Mesendoderm (in vitro differentiated cells): Measurements from ENCODE around the gene OBP2B.

ENCODE experiments used
- DNase-seq: peaks from one replicate; pipeline ENCODE4 v3.0.0; 2013
- H2AK5ac ChIP-seq: 2 replicates; pipeline ENCODE4 v1.6.1; 2013; ENCODE audit warnings: low read length, inconsistent platforms
- H2BK120ac ChIP-seq: 2 replicates; pipeline ENCODE4 v1.6.1; 2013; ENCODE audit warnings: low read depth, mild to moderate bottlenecking, low read length, moderate library complexity, mixed read lengths
- H2BK15ac ChIP-seq: replicated peaks from 2 replicates; pipeline ENCODE4 v1.6.1; 2013; ENCODE audit warnings: low read depth, mild to moderate bottlenecking, moderate library complexity
- H2BK5ac ChIP-seq: 2 replicates; pipeline ENCODE4 v1.6.1; 2013; ENCODE audit warnings: low read length, inconsistent platforms
- H3K18ac ChIP-seq: 2 replicates; pipeline ENCODE4 v1.6.1; 2013; ENCODE audit warnings: mild to moderate bottlenecking, low read length, mixed read lengths
- H3K23ac ChIP-seq: one replicate; pipeline ENCODE4 v1.6.1; 2013; ENCODE audit warnings: low read length
- H3K27ac ChIP-seq: 2 replicates; pipeline ENCODE4 v1.5.1; 2013; ENCODE audit warnings: low read depth, mild to moderate bottlenecking, inconsistent platforms, low read length, moderate library complexity
- H3K27me3 ChIP-seq: 2 replicates; pipeline ENCODE4 v1.6.1; 2013; ENCODE audit warnings: low read length, control low read depth, mild to moderate bottlenecking, inconsistent platforms; ENCODE audit not compliant: insufficient read depth, poor library complexity
- H3K36me3 ChIP-seq: 2 replicates; pipeline ENCODE4 v1.6.1; 2013; ENCODE audit warnings: low read length, inconsistent platforms; ENCODE audit not compliant: control insufficient read depth, insufficient read depth
- H3K4ac ChIP-seq: one replicate; pipeline ENCODE4 v1.6.1; 2013; ENCODE audit warnings: low read depth, mild to moderate bottlenecking, low read length, moderate library complexity
- H3K4me1 ChIP-seq: 2 replicates; pipeline ENCODE4 v1.6.1; 2013; ENCODE audit warnings: low read depth, low read length, inconsistent platforms; ENCODE audit not compliant: control insufficient read depth
- H3K4me2 ChIP-seq: 2 replicates; pipeline ENCODE4 v1.6.1; 2013; ENCODE audit warnings: low read length
- H3K4me3 ChIP-seq: 2 replicates; pipeline ENCODE4 v1.5.1; 2013; ENCODE audit warnings: mild to moderate bottlenecking, low read length
- H3K56ac ChIP-seq: one replicate; pipeline ENCODE4 v1.6.1; 2013; ENCODE audit warnings: low read length
- H3K79me1 ChIP-seq: 2 replicates; pipeline ENCODE4 v1.6.1; 2013; ENCODE audit warnings: low read length, inconsistent platforms
- H3K79me2 ChIP-seq: 2 replicates; pipeline ENCODE4 v1.6.1; 2013; ENCODE audit warnings: mild to moderate bottlenecking, low read length; ENCODE audit not compliant: control insufficient read depth, insufficient read depth
- H3K9ac ChIP-seq: 2 replicates; pipeline ENCODE4 v1.6.1; 2013; ENCODE audit warnings: low read length, inconsistent platforms
- H4K5ac ChIP-seq: one replicate; pipeline ENCODE4 v1.6.1; 2013; ENCODE audit warnings: low read length
- H4K8ac ChIP-seq: one replicate; pipeline ENCODE4 v1.6.1; 2013; ENCODE audit warnings: low read depth, mild to moderate bottlenecking, control low read depth, low read length, moderate library complexity
- WGBS: extraction: QIAGEN DNeasy Blood & Tissue Kit; methylation state at CpG from one replicate; pipeline ENCODE4 v1.1.7; 2013; ENCODE audit warnings: low lambda C conversion rate, missing lambda C conversion rate; ENCODE audit not compliant: insufficient coverage; ENCODE audit errors: extremely low coverage; 5-methylcytosine and 5-hydroxymethylcytosine counted together

Gene OBP2B

GRCh38 chr9:133200631-133201030 lies 8.4 kb downstream of the OBP2B start:
- H4K5ac ChIP-seq = no peak overlapping the region
- H3K23ac ChIP-seq = no peak overlapping the region
- H3K79me2 ChIP-seq = no peaks in the 10 kb centered on the region
- no peaks in the 10 kb centered on the region for H3K4me1 ChIP-seq
- no peak overlapping the region for H3K9ac ChIP-seq
- peaks cover 2% of the 10 kb centered on the region for H3K27me3 ChIP-seq
- WGBS = no CpG with 5 or more reads among the region's 17 CpGs
- H3K4me2 ChIP-seq = no peak overlapping the region
- H2BK5ac ChIP-seq = no peak overlapping the region
- H3K4me3 ChIP-seq = no peak overlapping the region
- DNase-seq = no peak
- H2BK15ac ChIP-seq = no peak overlapping the region
- no peak overlapping the region for H3K4ac ChIP-seq
- H2AK5ac ChIP-seq = no peak overlapping the region
- H4K8ac ChIP-seq = no peak overlapping the region
- H3K18ac ChIP-seq = no peak overlapping the region
- H3K56ac ChIP-seq = no peak overlapping the region
- no peaks in the 10 kb centered on the region for H3K79me1 ChIP-seq
- no peaks in the 10 kb centered on the region for H3K36me3 ChIP-seq
- H3K27ac ChIP-seq = no peak overlapping the region
- no peak overlapping the region for H2BK120ac ChIP-seq

GRCh38 chr9:133199648-133200321 lies 9.3 kb downstream of the OBP2B start:
- H3K79me1 ChIP-seq = no peaks in the 10 kb centered on the region
- H2BK120ac ChIP-seq = no peak overlapping the region
- H2BK15ac ChIP-seq = no peak overlapping the region
- no peak overlapping the region for H3K56ac ChIP-seq
- H4K5ac ChIP-seq = no peak overlapping the region
- no peak overlapping the region for H3K18ac ChIP-seq
- no peaks in the 10 kb centered on the region for H3K36me3 ChIP-seq
- no peak overlapping the region for H3K27ac ChIP-seq
- H3K9ac ChIP-seq = no peak overlapping the region
- no peak overlapping the region for H3K23ac ChIP-seq
- no peak overlapping the region for H4K8ac ChIP-seq
- H3K27me3 ChIP-seq = peaks cover 4% of the 10 kb centered on the region
- no peak overlapping the region for H2BK5ac ChIP-seq
- H3K4me3 ChIP-seq = no peak overlapping the region
- no peaks in the 10 kb centered on the region for H3K79me2 ChIP-seq
- H3K4ac ChIP-seq = no peak overlapping the region
- DNase-seq = peak; percentile 8
- H3K4me2 ChIP-seq = no peak overlapping the region
- WGBS = no CpG with 5 or more reads among the region's 44 CpGs
- H3K4me1 ChIP-seq = no peaks in the 10 kb centered on the region
- H2AK5ac ChIP-seq = no peak overlapping the region

- Histone ChIP-seq H3K79me1 (no peaks in the 10 kb centered on the region), H4K5ac (no peak overlapping the region), H3K4ac (no peak overlapping the region), H3K79me2 (no peaks in the 10 kb centered on the region), H3K27ac (no peak overlapping the region), H3K36me3 (no peaks in the 10 kb centered on the region), H3K18ac (no peak overlapping the region), H3K4me2 (no peak overlapping the region), H4K8ac (no peak overlapping the region), H3K23ac (no peak overlapping the region), H3K4me1 (no peaks in the 10 kb centered on the region), H2BK15ac (no peak overlapping the region), H2BK5ac (no peak overlapping the region), H2AK5ac (no peak overlapping the region), H3K56ac (no peak overlapping the region), H3K27me3 (peaks cover 2% of the 10 kb centered on the region), H3K9ac (no peak overlapping the region), H3K4me3 (no peak overlapping the region), H2BK120ac (no peak overlapping the region)
- no peak for DNase-seq
Measured at GRCh38 chr9:133195029-133195428, 14.0 kb downstream of the OBP2B start.

GRCh38 chr9:133194597-133194996 lies 14.5 kb downstream of the OBP2B start:
- no peaks in the 10 kb centered on the region for H3K79me2 ChIP-seq
- H3K4me1 ChIP-seq = no peaks in the 10 kb centered on the region
- H2BK15ac ChIP-seq = no peak overlapping the region
- H2AK5ac ChIP-seq = no peak overlapping the region
- no peak overlapping the region for H3K56ac ChIP-seq
- no peak overlapping the region for H3K4ac ChIP-seq
- H2BK120ac ChIP-seq = no peak overlapping the region
- H3K4me2 ChIP-seq = no peak overlapping the region
- H3K4me3 ChIP-seq = no peak overlapping the region
- H3K23ac ChIP-seq = no peak overlapping the region
- no peaks in the 10 kb centered on the region for H3K36me3 ChIP-seq
- H3K79me1 ChIP-seq = no peaks in the 10 kb centered on the region
- H3K27me3 ChIP-seq = peaks cover 2% of the 10 kb centered on the region
- H3K18ac ChIP-seq = no peak overlapping the region
- no CpG with 5 or more reads among the region's 4 CpGs for WGBS
- H3K27ac ChIP-seq = no peak overlapping the region
- DNase-seq = no peak
- H4K5ac ChIP-seq = no peak overlapping the region
- no peak overlapping the region for H3K9ac ChIP-seq
- H2BK5ac ChIP-seq = no peak overlapping the region
- no peak overlapping the region for H4K8ac ChIP-seq

- Histone ChIP-seq H3K4me1 (no peaks in the 10 kb centered on the region), H2BK15ac (no peak overlapping the region), H3K4me2 (no peak overlapping the region), H3K36me3 (no peaks in the 10 kb centered on the region), H3K9ac (no peak overlapping the region), H3K23ac (no peak overlapping the region), H3K4ac (no peak overlapping the region), H2AK5ac (no peak overlapping the region), H3K27me3 (peaks cover 2% of the 10 kb centered on the region), H4K5ac (no peak overlapping the region), H4K8ac (no peak overlapping the region), H3K79me2 (no peaks in the 10 kb centered on the region), H3K4me3 (no peak overlapping the region), H2BK120ac (no peak overlapping the region), H2BK5ac (no peak overlapping the region), H3K27ac (no peak overlapping the region), H3K56ac (no peak overlapping the region), H3K79me1 (no peaks in the 10 kb centered on the region), H3K18ac (no peak overlapping the region)
- DNase-seq = no peak
- WGBS = no CpG with 5 or more reads among the region's 7 CpGs
Measured at GRCh38 chr9:133191989-133192388, 17.1 kb downstream of the OBP2B start.

- no peaks in the 10 kb centered on the region for H3K27me3 ChIP-seq
- no peak overlapping the region for H2AK5ac ChIP-seq
- no peak for DNase-seq
- no peak overlapping the region for H3K4ac ChIP-seq
- no peak overlapping the region for H3K18ac ChIP-seq
- H3K4me1 ChIP-seq = no peaks in the 10 kb centered on the region
- no peak overlapping the region for H3K23ac ChIP-seq
- no peak overlapping the region for H2BK5ac ChIP-seq
- no CpG with 5 or more reads among the region's 8 CpGs for WGBS
- no peak overlapping the region for H3K4me3 ChIP-seq
- no peaks in the 10 kb centered on the region for H3K79me1 ChIP-seq
- H3K36me3 ChIP-seq = no peaks in the 10 kb centered on the region
- no peak overlapping the region for H2BK15ac ChIP-seq
- H3K79me2 ChIP-seq = no peaks in the 10 kb centered on the region
- H3K9ac ChIP-seq = no peak overlapping the region
- H3K56ac ChIP-seq = no peak overlapping the region
- H3K27ac ChIP-seq = no peak overlapping the region
- H3K4me2 ChIP-seq = no peak overlapping the region
- no peak overlapping the region for H2BK120ac ChIP-seq
- no peak overlapping the region for H4K8ac ChIP-seq
- no peak overlapping the region for H4K5ac ChIP-seq
Measured at GRCh38 chr9:133189826-133190225, 19.2 kb downstream of the OBP2B start.
